ENCODE data around the gene MSANTD1.

Gene MSANTD1

DNA sequence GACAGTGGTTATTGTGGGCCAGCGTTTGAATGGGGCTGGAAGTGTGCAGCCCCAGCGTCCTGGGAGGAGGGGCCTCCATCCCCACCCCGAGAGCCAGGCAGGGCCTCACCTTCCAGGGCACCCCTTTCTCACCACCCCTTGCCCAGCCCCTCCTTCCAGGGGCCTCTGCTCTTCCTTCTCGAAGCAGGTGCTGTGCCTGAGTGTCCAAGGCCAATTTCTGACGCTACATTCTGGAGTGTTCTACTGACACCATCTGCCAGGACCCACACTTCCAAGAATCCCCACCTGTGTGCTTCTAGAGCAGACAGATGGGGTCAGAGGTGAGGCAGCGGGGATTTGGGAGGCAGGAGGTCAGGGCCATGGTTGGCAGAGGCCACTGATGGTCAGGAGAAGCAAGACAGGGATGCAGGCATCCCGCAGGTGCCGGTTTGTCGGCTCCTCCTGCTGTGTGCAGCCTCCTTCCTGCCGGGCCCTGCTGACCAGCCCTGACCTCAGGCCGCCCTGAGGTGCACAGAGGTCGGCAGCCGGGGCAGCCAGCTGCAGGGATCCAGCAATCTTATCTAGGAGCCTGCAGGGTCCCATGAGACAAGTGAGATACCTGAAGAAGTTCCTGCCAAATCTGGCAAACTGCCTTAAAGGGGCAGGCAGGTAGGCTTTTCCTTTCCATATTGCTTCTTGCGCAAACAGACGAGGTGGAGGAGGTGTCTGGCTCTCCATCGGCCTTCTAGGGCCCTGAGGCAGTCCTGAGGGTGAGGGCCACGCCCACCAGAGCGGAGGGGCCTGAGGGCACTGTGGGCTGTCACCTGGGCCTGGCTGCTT lies 18.8 kb downstream of the MSANTD1 start:
- DNase-seq: no peak

DNA sequence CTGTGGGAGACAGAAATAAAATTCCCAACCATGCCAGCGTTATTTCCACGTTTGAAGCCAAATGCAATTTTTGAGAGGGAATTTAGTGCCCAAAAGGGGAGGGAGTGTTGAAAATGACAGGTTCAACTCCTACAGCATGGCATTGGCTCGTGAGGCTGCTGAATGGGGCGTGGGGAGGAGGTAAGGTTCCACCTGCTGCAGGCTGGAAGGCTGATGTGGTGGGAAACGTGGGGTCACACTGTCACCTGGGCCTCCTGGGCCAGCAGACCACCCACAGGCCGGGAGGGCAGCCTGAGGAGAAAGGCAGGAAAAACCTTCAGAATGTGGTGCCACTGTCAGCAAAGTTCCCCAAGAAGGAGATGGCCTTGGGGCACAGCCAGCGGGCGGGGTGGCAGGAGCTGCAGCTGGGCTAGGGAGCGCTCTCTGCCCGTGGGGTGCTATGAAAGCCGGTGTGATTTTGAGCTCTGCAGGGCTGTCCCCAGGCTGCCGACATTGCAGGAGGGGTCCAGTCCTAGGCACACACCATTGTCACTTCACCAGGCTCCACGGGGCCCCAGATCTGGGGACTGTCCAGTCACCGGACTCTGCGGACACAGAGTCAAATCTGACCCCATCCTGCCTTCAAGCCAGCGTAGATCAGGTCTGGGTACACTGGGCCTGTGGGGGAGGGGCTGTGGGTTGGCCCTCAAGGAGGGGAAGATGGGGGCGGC lies 19.6 kb downstream of the MSANTD1 start:
- DNase-seq: no peak

DNA sequence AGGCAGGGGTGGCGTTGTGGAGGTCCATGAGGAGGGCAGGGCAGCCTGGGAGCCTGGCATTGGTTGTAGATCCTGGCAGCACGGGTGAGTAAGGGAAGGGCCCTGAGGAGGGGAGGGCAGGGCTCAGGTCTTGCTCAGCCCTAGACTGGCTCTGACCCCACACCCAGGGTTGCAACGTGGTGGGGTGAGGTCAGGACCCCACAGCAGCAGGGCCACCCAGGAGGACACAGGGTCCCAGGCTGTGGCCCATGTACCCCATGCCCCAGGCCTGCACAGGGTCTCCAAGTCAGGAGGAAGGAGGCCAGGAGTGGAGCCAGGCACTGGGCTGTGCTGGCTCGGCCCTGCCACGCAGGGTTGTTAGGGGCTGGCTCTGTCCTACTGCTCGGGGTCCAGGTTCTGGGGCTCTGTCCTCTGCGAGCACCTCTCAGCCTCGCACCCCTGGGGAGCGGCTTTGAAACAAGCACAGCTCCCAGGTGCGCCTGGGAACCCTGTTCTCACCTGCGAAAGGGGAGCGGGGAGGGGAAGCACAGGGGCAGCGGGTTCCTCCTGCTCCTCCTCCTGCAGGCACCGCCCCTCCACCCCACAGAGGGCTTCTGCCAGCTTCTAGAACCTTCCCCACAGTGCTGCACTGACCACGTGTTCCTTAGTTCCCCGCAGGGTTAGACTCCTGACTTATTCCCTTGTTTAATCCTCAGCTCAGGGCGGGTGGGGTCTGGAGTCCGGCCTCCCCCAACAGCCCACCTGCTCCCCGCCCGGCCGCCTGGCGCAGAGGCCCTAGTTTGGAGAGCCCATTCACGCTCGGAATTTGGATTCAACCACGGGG lies 20.4 kb downstream of the MSANTD1 start:
- no peak for DNase-seq

DNA sequence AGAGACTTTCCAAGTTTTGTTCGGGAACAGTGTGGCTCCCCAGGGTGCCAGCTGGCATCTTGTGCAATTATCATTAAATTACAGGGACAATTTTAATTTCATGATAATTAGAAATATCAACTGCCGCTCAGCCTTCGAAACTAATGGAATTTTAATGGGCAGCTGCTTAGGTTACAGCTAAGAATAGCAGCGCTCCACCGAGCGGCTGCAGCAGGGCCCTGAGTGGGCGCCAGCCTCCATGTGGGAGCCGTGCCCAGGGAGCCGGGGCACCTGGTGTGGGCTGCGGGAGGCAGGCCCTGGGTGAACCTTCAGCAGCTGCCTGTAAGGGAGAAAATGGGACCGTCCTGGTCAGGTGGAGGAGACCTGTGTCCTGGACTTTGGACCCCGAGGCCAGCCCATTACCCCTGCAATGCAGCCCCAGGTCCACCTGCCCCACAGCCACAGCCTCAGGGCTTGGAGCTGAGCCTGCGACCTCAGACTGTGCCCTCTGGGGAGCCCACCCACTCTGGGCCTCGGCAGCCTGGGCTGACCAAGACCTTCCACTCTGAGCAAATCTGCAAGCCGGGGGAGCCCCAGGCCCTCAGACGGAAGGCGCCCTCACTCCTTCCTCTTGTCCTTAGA lies 21.1 kb downstream of the MSANTD1 start:
- no peak for DNase-seq

DNA sequence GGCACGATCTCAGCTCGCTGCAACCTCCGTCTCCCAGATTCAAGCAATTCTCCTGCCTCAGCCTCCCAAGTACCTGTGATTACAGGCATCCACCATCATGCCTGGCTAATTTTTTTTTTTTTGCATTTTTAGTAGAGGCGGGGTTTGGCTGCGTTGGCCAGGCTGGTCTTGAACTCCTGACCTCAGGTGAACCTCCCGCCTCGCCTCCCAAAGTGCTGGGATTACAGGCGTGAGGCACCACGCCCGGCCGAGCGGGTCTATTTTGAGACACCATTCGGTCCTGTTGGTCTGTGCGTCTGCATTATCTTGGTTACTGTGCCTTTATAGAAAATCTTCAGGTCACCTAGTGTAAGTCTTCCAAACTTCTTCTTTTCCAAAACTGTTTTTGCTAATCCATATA lies 22.2 kb downstream of the MSANTD1 start:
- no peak for DNase-seq

DNA sequence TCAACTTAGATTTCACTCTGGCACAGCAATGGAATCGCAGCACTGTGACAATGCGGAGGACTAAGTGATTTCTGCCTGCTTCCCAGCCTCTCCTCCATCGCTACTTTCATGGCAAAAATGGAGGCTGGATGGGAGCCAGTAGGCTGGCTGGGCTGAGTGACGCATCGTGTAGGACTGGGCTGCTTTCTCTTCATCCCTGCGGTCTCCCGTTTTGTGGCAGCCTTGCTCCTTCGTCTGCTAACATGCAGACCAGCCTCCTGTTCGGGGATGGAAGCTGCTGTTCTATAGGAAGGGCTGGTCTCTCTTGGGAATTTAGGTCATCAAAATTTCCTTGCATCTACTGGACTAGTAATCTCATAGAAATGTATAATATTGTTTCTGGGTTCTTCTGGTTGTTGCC lies 28.0 kb downstream of the MSANTD1 start:
- DNase-seq: no peak

DNA sequence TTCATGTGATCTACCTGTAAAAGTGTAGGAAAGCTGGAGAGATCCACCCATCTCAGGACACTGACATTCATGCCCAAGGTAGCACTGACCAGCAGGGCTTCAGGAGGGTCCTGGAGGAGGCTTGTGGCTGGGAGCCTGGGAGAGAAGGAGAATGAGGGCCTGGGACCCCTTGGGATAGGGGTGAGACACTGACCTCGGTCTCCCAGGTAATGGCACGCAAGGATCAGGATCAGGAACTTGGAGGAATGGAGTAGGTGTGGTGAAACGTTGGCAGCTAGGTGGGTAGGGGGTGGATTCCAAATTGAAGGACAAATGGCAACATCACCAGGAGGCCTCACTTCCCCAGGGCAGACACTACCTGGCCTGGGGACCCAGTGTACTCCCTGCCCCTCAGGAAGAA lies 31.5 kb downstream of the MSANTD1 start:
- DNase-seq: no peak

DNA sequence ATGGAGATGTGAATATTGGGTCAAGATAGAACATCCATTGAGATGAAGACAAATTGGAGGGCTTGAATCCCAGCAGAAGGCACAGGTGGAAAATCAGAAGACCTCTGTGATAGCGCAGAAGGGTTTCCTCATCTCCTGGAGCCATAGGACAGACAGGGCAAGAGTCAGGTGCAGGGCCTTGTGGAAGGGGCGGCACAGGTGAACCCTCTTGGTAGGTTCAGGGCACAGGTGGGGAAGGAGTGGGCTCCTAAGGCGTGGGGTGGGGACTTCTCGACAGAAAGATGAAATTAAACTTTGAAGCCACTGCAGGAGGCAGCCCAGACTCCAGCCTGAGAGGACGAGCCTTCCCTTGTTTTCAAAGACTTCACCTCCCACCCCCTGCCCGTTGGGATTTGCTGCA lies 34.5 kb downstream of the MSANTD1 start:
- no peak for DNase-seq

DNA sequence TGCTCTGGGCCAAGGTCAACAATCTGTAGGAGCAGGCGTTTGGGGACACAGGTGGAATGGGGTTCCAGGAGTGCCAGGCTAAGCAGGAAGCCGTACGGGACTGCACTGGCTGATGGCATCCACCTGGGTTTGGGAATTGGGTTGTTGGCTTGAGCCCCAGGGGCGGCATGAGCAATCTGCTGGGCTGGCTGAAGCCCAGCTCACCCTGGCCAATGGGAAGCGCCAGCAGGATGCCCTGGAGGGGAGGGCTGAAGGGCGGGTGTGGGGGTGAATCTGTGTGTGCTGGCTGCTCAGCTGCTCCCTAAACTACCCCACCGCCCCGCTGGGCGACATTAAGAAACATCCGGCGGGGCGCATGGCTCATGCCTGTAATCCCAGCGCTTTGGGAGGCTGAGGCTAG lies 35.0 kb downstream of the MSANTD1 start:
- no peak for DNase-seq

DNA sequence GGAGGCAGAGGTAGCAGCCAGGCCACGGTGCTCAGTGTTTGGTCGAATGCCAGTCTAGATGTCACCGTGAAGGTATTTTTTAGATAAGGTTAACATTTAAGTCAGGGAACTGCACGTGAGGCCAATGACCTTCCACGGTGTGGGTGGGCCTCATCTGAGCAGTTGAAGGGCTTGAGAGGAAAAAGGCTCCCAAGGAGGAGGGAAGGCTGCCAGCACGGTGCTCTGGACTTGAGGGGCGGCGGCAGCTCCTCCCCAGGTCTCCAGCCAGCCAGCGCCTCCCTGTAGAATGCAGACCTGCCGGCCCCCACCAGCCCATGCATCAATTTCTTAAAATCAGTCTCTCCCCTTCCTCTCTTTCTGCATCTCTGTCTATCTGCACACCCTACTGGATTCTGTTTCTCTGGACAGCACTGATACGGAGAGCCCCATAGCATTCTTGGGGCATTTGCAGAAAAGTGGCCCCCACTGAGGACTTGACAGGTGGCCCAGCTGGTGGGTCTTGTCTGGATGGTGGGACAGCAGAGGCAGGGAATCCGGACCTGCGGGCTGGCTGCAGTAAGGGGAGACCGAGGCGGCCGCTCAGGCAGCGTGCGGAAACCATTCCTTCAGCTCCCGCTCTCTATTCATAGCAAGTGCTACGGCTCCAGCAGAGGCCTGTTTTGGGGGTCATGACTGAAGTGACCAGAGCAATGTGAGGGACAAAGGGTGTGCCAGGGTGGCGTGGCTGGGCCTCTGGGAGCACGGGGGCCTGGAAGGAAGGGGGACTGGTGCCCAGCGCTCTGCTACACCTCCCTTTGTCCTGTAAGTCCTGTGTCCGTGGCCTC lies 36.0 kb downstream of the MSANTD1 start:
- DNase-seq: no peak

DNA sequence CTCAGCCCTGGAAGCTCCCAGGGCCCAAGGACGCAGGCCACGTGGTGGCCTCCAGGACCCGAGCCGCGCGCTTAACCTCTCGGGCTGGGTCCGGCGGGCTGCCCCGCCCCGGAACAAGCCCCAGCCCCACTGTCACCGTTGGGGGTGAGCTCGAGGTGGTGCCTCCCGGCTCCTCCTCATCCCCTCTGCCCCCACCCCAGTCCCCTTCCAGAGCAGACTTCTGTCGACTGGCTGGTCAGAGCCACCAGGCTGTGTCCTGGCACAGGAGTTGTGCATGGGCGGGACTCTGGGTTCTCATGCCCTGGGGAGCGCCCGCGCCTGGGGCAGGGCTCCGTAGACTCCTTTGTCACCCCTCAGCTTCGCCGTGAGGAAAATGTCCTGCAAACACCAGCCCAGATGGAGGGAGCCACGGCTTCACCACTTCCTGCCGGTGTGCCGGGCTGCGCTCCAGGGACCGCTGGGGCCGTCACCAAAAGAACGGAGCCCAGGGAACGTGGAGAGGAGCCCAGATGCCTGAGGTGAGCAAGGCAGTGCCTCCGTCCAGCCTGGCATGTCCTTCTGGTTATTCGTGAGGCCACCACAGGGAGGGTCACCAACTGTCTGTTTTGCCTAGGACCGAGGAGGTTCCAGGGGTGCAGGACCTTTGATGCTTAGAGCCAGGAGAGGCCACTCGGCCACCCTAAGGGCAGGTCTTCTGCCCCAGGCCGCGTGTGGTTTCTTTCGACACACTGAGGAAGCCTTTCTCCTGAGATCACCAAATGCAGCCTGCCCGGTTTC lies 36.8 kb downstream of the MSANTD1 start:
- DNase-seq: no peak

DNA sequence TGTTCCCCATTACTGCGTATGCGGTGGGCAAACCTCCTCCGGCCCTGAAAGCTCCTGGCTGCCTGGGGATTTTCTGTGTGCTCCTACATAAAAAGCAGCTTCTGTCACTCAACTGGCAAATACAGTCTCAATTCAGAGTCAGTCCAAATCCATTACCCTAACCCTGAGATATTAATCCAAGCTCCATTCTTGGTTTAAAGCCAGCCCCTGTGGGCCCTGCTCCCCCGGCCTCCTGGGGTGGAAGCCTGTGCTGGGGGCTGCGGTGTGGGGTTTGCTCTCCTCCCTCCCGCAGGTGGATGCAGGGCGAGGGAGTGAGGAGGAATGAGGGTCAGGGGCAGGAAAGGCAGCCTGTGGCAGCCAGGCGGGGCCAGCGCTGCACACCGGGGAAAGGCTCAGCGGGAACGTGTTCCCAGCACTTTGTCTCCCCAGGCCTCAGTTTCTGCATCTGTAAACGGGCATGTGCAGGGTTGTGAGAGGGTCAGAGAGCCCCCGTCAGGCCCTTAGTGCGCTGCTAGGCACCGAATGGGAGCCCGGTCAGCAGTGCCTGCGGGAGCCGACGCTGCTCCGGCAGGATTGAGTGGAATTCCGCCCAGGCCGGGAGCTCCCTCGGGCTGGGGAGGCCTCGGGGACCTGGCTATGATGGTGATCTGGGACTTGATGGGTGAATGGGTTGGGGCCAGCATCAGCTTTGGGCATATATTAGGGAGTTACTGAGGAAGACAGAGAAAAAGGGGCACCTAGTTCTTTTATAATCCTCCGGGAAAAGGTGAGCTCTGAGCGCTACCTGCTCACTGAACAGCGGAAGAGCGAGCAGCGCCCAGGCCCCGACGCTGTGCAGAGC lies 37.6 kb downstream of the MSANTD1 start:
- no peak for DNase-seq

DNA sequence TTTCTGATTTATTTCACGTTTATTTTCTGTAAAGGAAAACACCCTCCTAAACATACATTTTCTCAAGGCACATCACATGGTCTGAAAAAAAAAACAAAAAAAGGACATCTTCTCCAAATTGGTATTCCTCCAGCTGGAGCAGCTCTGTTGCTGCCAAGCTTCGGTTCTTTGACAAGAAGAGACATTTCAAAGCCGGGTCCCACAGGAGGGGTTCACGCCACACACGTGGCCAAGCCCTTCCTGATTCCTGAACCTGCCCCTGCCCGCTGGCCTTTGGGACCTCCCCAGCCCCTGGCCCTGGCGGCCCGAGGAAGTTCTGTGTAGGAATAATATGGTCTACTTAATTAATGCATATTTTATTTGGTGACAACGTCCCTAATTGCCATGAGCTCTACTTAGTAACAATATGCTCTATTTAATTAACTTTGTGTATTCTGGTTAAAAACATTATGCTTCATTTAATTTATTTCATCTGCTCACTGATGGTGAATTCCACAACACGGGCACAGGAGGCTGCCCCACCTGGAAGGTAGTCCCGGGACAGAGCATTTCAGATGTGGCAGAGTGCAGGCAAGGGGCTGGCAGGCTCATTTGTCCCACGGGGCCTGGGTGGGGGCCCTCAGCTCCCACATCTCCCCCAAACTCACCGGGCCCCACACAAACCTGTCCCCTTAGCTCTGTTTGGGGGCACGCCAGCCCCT lies 38.5 kb downstream of the MSANTD1 start:
- DNase-seq: no peak

DNA sequence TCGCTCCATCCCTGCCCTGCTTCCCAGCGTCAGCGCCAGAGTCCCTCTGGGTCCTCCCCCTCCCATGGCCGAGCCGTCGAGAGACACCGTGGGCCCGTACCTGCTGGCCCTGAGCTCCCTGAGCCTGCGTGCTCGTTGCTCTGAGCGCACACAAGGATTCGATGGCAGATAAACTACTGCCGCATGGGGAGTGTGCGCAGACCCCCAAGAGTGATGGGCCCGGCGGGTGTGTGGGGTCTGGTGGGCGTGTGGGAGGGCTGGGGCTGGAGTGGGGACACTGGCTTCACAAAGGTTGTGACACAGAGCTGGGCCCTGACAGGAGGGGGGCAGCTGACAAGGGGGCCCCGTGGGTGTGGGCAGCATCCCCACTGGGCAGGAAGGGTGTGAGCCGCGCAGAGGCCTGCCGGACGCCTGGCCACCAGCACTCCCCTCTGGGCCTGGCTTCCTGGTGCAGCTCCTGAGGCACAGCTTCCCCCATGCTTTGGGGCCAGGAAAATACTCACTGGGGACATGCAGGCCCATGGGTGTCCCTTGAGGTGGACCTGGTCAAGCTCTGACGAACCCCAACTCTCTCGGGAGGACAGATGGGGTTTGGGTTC lies 39.1 kb downstream of the MSANTD1 start:
- no peak for DNase-seq

DNA sequence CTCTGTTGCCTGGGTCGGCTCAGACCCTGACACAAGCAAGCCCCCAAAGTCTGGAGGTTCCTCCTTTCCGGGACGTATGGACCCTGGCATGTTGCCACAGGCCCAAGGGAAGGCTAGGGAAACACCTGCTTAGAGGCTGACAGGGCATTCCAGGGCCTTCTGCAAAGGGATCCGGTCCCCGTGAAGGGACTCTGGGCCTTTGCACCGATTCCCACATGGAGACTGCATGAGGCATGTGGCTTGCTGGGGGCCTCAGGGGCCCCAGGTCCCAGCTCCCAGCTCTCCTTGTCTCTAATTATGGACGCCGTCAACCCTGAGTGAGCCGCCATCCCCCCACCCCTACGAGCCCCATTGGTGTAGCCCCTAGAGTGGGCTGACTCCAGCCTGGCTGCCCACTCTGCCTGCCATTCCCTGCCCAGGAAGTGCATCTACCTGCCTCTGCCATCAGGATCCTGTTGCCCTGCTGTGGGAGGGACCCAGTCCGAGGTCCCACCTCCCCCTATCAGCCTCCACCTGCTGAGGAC lies 39.7 kb downstream of the MSANTD1 start:
- no peak for DNase-seq

DNA sequence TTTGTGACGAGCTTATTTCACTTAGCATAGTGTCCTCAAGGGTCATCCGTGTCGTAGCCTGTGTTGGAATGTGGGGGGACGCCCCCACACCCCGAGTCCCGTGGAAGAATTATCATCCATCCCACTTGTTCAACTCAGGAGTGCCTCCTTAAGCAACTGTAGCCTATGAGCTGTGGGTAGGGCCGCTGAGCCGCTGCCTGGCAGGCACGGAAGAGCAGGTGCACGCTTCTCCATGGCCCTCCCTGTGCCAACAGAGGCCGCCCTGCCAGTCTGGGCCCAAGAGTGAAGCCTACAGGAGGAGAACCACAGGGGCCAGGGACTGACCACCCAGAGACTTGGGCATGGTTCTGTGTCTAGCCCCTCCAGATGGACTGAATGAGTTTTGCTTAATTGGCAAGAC lies 41.5 kb downstream of the MSANTD1 start:
- no peak for DNase-seq

DNA sequence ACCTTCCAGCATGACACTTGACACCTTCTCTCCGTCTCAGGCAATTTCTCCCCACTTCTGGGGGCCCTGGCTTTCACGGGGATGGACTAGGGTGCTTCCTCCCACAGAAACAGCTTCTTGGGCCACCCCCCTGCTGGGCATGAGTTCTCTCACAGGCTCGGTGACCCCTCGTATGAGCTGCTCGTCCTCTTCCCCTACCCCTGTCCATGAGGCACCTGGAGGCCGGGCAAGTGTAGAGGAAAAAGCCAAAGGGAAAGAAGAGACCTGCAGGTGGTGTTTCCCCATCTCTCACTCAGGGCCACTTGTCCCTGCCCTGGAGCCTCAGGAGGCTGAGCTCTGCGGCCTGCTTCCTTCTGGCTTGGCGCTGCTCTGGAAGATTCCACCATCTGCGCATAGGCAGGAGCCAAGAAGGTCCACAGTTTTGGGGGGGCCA lies 41.9 kb downstream of the MSANTD1 start:
- DNase-seq: no peak

DNA sequence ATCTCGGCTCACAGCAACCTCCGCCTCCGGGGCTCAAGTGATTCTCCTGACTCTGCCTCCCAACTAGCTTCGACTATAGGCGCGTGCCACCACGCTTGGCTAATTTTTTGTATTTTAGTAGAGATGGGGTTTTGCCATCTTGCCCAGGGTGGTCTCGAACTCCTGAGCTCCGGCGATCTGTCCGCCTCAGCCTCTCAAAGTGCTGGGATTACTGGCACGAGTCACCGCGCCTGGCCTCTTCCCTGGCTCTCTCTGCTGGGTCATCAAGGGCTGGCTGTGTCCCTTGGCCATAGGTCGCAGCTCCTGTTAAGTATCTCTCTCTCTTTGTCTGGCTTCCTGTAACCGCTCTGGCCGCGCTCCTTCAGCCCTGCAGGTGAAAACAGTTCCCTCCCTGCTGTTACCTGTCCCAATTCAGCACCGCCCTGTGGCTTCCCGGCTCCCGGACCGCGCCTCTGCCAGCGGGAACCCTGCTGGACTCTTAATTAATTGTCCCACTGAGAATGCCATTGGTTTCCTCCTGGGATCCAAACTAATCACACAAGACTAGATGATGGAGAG lies 42.5 kb downstream of the MSANTD1 start:
- no peak for DNase-seq

All from NCI-H510A (cell line).